HepG2 (cell line): ENCODE results near the gene GLIS1. TPM values are rescaled to one million over a fixed set of nuclear protein-coding genes. Genes with fewer than 3 reads are reported as not detected.

ENCODE experiments used
- ATAC-seq: fragments of 200-7000 bp; cut with Tn5 transposase; 3 replicates; pipeline ENCODE4 v1.9.1; 2020; ENCODE audit warnings: mild to moderate bottlenecking, moderate library complexity
- BruUV-seq: library from RNA; stranded (reverse); fragments of 400-500 nt; replicated peaks from 2 replicates; lab custom pipeline; 2021; lab: Mats Ljungman, UMichigan
- CTCF ChIA-PET: fragments of 300-600 bp; formaldehyde crosslinking; extraction: SDS; loops from one replicate; lab custom pipeline; 2021; ENCODE audit warnings: low total read pairs, inconsistent platforms, low intra/inter-chr PET ratio; lab: Yijun Ruan, JAX
- POLR2A ChIA-PET: fragments of 350-600 bp; sonication (Branson Sonifier 250); formaldehyde crosslinking; loops from one replicate; lab custom pipeline; 2020; ENCODE audit warnings: antibody characterized with exemption, inconsistent platforms; lab: Yijun Ruan, JAX
- DNase-seq: peaks from one replicate; pipeline ENCODE4 v3.0.0-alpha.2; 2015; ENCODE audit warnings: low spot score
- FAIRE-seq: peaks from 3 replicates; lab custom pipeline; 2011; peaks lifted over from hg19 to GRCh38; lab: Jason Lieb, UNC
- H2AFZ ChIP-seq: one replicate; pipeline ENCODE4 v1.6.1; 2011; ENCODE audit warnings: low read length, inconsistent platforms
- H3K27ac ChIP-seq: fragments of 300-600 bp; 3 replicates; pipeline ENCODE4 v1.8.0; 2011; ENCODE audit warnings: mixed run types, mild to moderate bottlenecking, mixed read lengths, low read length, inconsistent platforms; ENCODE audit not compliant: insufficient read depth; ENCODE audit errors: extremely low read length
- H3K27me3 ChIP-seq, 2 experiments: fragments of 200-600 bp in 1 of 2; 2 replicates in 1 of 2; 3 replicates in 1 of 2; pipeline versions ENCODE4 v1.6.0 to v1.8.0; 2011; ENCODE audit warnings: low read length in 2 of 2, mild to moderate bottlenecking in 2 of 2, moderate library complexity in 2 of 2, inconsistent platforms in 1 of 2; ENCODE audit not compliant: insufficient read depth in 2 of 2, control insufficient read depth in 1 of 2
- H3K36me3 ChIP-seq, 2 experiments: fragments of 200-600 bp in 1 of 2; replicated peaks in 1 of 2; 2 replicates in 1 of 2; 3 replicates in 1 of 2; pipeline versions ENCODE4 v1.5.1 to v1.8.0; 2011; ENCODE audit warnings: low read length in 2 of 2, inconsistent platforms in 1 of 2; ENCODE audit not compliant: insufficient read depth in 2 of 2, control insufficient read depth in 1 of 2
- H3K4me1 ChIP-seq: 2 replicates; pipeline ENCODE4 v1.5.1; 2012; ENCODE audit warnings: low read length, inconsistent platforms; ENCODE audit not compliant: insufficient read depth
- H3K4me2 ChIP-seq: 2 replicates; pipeline ENCODE4 v1.6.0; 2011; ENCODE audit warnings: low read depth, low read length, inconsistent platforms
- H3K4me3 ChIP-seq, 3 experiments: fragments of 200-600 bp in 1 of 3; sonication (generic), shearing (Covaris generic) in 1 of 3; replicated peaks in 1 of 3; 2 replicates each; pipeline ENCODE4 v1.5.1; 2011 to 2016; ENCODE audit warnings: low read length in 3 of 3, inconsistent platforms in 2 of 3, low read depth in 2 of 3, mild to moderate bottlenecking in 2 of 3, control low read depth in 1 of 3, mixed read lengths in 1 of 3; ENCODE audit not compliant: insufficient read depth in 1 of 3
- H3K79me2 ChIP-seq: one replicate; pipeline ENCODE4 v1.6.1; 2011; ENCODE audit warnings: low read length, inconsistent platforms; ENCODE audit not compliant: insufficient read depth
- H3K9ac ChIP-seq: 2 replicates; pipeline ENCODE4 v1.6.0; 2011; ENCODE audit warnings: mild to moderate bottlenecking, low read depth, low read length, inconsistent platforms; ENCODE audit not compliant: insufficient read depth
- H3K9me3 ChIP-seq: 2 replicates; pipeline ENCODE4 v1.5.1; 2012; ENCODE audit warnings: mild to moderate bottlenecking, low read length
- H4K20me1 ChIP-seq: 2 replicates; pipeline ENCODE4 v1.6.0; 2011; ENCODE audit warnings: inconsistent platforms, mild to moderate bottlenecking, low read length, moderate library complexity; ENCODE audit not compliant: insufficient read depth
- ATF5 ChIP-seq: sonication (generic); formaldehyde crosslinking; IDR thresholded peaks from 2 replicates; pipeline ENCODE4 v1.4.0; 2020; ENCODE audit warnings: mild to moderate bottlenecking, low read depth, missing genetic modification reagents
- CENPX ChIP-seq: sonication (generic); formaldehyde crosslinking; IDR thresholded peaks from 2 replicates; pipeline ENCODE4 v1.9.0; 2021; ENCODE audit warnings: mild to moderate bottlenecking, missing genetic modification reagents, moderate library complexity
- GZF1 ChIP-seq: sonication (generic); formaldehyde crosslinking; IDR thresholded peaks from 2 replicates; pipeline ENCODE4 v1.5.1; 2020; ENCODE audit warnings: mild to moderate bottlenecking, missing genetic modification reagents
- NAIF1 ChIP-seq: sonication (generic); formaldehyde crosslinking; IDR thresholded peaks from 2 replicates; pipeline ENCODE4 v1.5.0; 2020; ENCODE audit warnings: mild to moderate bottlenecking, missing genetic modification reagents, borderline replicate concordance
- PHF8 ChIP-seq: sonication (generic); formaldehyde crosslinking; IDR thresholded peaks from 2 replicates; pipeline ENCODE4 v1.5.0; 2020; ENCODE audit warnings: missing genetic modification reagents
- RCOR2 ChIP-seq: IDR thresholded peaks from 2 replicates; pipeline ENCODE4 v1.6.1; 2016; ENCODE audit warnings: missing biosample characterization, missing genetic modification reagents
- SMAD1 ChIP-seq: sonication (generic); formaldehyde crosslinking; IDR thresholded peaks from 2 replicates; pipeline ENCODE4 v1.4.0; 2020; ENCODE audit warnings: missing genetic modification reagents, low read depth, mild to moderate bottlenecking, borderline replicate concordance
- STAT6 ChIP-seq: sonication (generic); formaldehyde crosslinking; IDR thresholded peaks from 2 replicates; pipeline ENCODE4 v1.4.0; 2020; ENCODE audit warnings: missing genetic modification reagents, mild to moderate bottlenecking, borderline replicate concordance
- ZBTB8A ChIP-seq: sonication (generic); formaldehyde crosslinking; IDR thresholded peaks from 2 replicates; pipeline ENCODE4 v1.4.0; 2020; ENCODE audit warnings: mild to moderate bottlenecking, low read depth, missing genetic modification reagents, borderline replicate concordance
- ZNF10 ChIP-seq: sonication (generic); formaldehyde crosslinking; IDR thresholded peaks from 2 replicates; pipeline ENCODE4 v1.4.0; 2020; ENCODE audit warnings: mild to moderate bottlenecking, low read depth, missing genetic modification reagents, borderline replicate concordance
- ZNF138 ChIP-seq: sonication (generic); formaldehyde crosslinking; IDR thresholded peaks from 2 replicates; pipeline ENCODE4 v1.5.0; 2020; ENCODE audit warnings: mild to moderate bottlenecking, low read depth, missing genetic modification reagents
- ZNF567 ChIP-seq: sonication (generic); formaldehyde crosslinking; IDR thresholded peaks from 2 replicates; pipeline ENCODE4 v1.8.1; 2023; ENCODE audit warnings: mild to moderate bottlenecking, missing genetic modification reagents, borderline replicate concordance
- ZNF605 ChIP-seq: sonication (generic); formaldehyde crosslinking; IDR thresholded peaks from 2 replicates; pipeline ENCODE4 v1.8.0; 2022; ENCODE audit warnings: mild to moderate bottlenecking, missing genetic modification reagents
- ZNF784 ChIP-seq: sonication (generic); formaldehyde crosslinking; IDR thresholded peaks from 2 replicates; pipeline ENCODE4 v1.5.1; 2020; ENCODE audit warnings: missing genetic modification reagents, mild to moderate bottlenecking, borderline replicate concordance
- WGBS: methylation state at CpG from one replicate; pipeline ENCODE4 v1.1.6; 2017; ENCODE audit warnings: low lambda C conversion rate; 5-methylcytosine and 5-hydroxymethylcytosine counted together
- in situ Hi-C: cut with HindIII; loops from 2 replicates; pipeline ENCODE4 v1.10.0; 2017; ENCODE audit warnings: low pct_unique_long_range_greater_than_20kb; ENCODE audit not compliant: extremely low pct_ligation_motif_present
- intact Hi-C: fragments of 100-400 bp; cut with micrococcal nuclease; formaldehyde crosslinking; loops from one replicate; pipeline ENCODE4 v1.10.0; 2022; ENCODE audit not compliant: unreplicated experiment
- polyA plus RNA-seq, 8 experiments: library from polyadenylated mRNA; depleted of rRNA in 3 of 8; stranded (reverse) in 7 of 8; unstranded in 1 of 8; fragments of >200 nt; fragmentation: Illumina TruSeq in 4 of 8; extraction: Trizol in 4 of 8; gene quantifications; 2 replicates each; pipeline versions ENCODE4 v1.2.1 to v1.2.3, GENCODE V29; 2011 to 2016; ENCODE audit warnings: low read depth in 4 of 8, missing spikeins in 1 of 8, mixed read lengths in 1 of 8; ENCODE audit not compliant: insufficient read depth in 1 of 8
- total RNA-seq, 5 experiments: library from RNA; depleted of rRNA; stranded (reverse); fragments of >200 nt; fragmentation: Illumina TruSeq; extraction: Trizol; gene quantifications; 2 replicates each; pipeline ENCODE4 v1.2.3, GENCODE V29; 2016; ENCODE audit warnings: low read depth in 1 of 5

Gene GLIS1
- total and polyA plus RNA-seq, 2 of the 13 experiments (the other 11 are each of a cell fraction or from before 2014, with no cell fraction given) = 0.03 TPM; not detected in 1

GRCh38 chr1:53652441-53653199 is 86.3 kb downstream of the GLIS1 start (continued):
- TF ChIP-seq ZBTB8A (CRISPR knock-in tag) (no peak), STAT6 (no peak), ATF5 (CRISPR knock-in tag) (no peak), ZNF567 (no peak), ZNF784 (CRISPR knock-in tag) (no peak), ZNF605 (CRISPR knock-in tag) (no peak), RCOR2 (no peak)

GRCh38 chr1:53651356-53651755 is 87.6 kb downstream of the GLIS1 start:
- no peak overlapping the region for H3K4me2 ChIP-seq
- ChIA-PET POLR2A (no interaction called here), CTCF (no interaction called here)
- no peaks in the 10 kb centered on the region for H3K4me1 ChIP-seq
- in situ Hi-C loops = no loop called here
- no peak for DNase-seq
- peaks cover 7 to 36% of the 10 kb centered on the region in 2 experiments; a peak in 4 of 5 replicates for H3K27me3 ChIP-seq
- no peaks in the 10 kb centered on the region for H3K9me3 ChIP-seq
- no peaks in the 10 kb centered on the region for H3K36me3 ChIP-seq
- no TSS peak for BruUV-seq
- no peak overlapping the region for H3K9ac ChIP-seq
- no peak for TF ChIP-seq CENPX (CRISPR knock-in tag)
- no peak for TF ChIP-seq GZF1 (CRISPR knock-in tag)
- TF ChIP-seq ZNF138 (CRISPR knock-in tag) = no peak
- TF ChIP-seq ZNF10 (CRISPR knock-in tag) = no peak
- no peak for TF ChIP-seq PHF8 (CRISPR knock-in tag)
- no peak for TF ChIP-seq NAIF1 (CRISPR knock-in tag)
- no peak for TF ChIP-seq SMAD1
- intact Hi-C loops = no loop called here
- H3K4me3 ChIP-seq = no peak overlapping the region
- no peaks in the 10 kb centered on the region for H4K20me1 ChIP-seq
- ATAC-seq = no peak
- no peak overlapping the region for H3K27ac ChIP-seq
- no peaks in the 10 kb centered on the region for H3K79me2 ChIP-seq
- no peak overlapping the region for H2AFZ ChIP-seq
- no peak for FAIRE-seq
- 0% methylated on average over 1 of the region's 1 CpG for WGBS
